H1 (cell line): ENCODE measurements around the gene HTRA1. TPM values are rescaled to one million over a fixed set of nuclear protein-coding genes. Genes with fewer than 3 reads are reported as not detected.

Experiments used
- CTCF ChIA-PET: fragments of 300-600 bp; sonication (Branson Sonifier 250); formaldehyde crosslinking; loops from one replicate; lab custom pipeline; 2021; ENCODE audit not compliant: partially characterized antibody; lab: Charles Lee
- POLR2A ChIA-PET: fragments of 300-600 bp; sonication (Branson Sonifier 250); formaldehyde crosslinking; loops from one replicate; lab custom pipeline; 2021; ENCODE audit warnings: inconsistent platforms; ENCODE audit not compliant: partially characterized antibody; lab: Charles Lee
- DNase-seq, 2 experiments: peaks; one replicate each; pipeline versions ENCODE4 v3.0.0 to v3.0.0-alpha.2; 2010 to 2022; ENCODE audit warnings: low spot score in 2 of 2, low read depth in 1 of 2, mixed read lengths in 1 of 2
- FAIRE-seq: peaks from 2 replicates; lab custom pipeline; 2011; peaks lifted over from hg19 to GRCh38; lab: Jason Lieb, UNC
- H2AFZ ChIP-seq: 2 replicates; pipeline ENCODE4 v1.8.1; 2012; ENCODE audit warnings: low read length, inconsistent platforms
- H2AK5ac ChIP-seq: 2 replicates; pipeline ENCODE4 v1.6.1; 2013; ENCODE audit warnings: low read depth, low read length
- H2BK120ac ChIP-seq: replicated peaks from 2 replicates; pipeline ENCODE3; 2013; ENCODE audit warnings: low read depth, low read length, inconsistent platforms
- H2BK12ac ChIP-seq: 2 replicates; pipeline ENCODE4 v1.6.1; 2013; ENCODE audit warnings: low read depth, low read length
- H2BK15ac ChIP-seq: 2 replicates; pipeline ENCODE4 v1.6.1; 2013; ENCODE audit warnings: low read length
- H2BK20ac ChIP-seq: 2 replicates; pipeline ENCODE4 v1.6.1; 2013; ENCODE audit warnings: low read length
- H2BK5ac ChIP-seq: 2 replicates; pipeline ENCODE4 v1.6.1; 2013; ENCODE audit warnings: low read depth, low read length
- H3K14ac ChIP-seq: 2 replicates; pipeline ENCODE4 v1.6.1; 2013; ENCODE audit warnings: inconsistent platforms; ENCODE audit not compliant: insufficient read length
- H3K18ac ChIP-seq: 2 replicates; pipeline ENCODE4 v1.6.1; 2013; ENCODE audit warnings: low read length; ENCODE audit errors: extremely low read depth
- H3K23ac ChIP-seq: 2 replicates; pipeline ENCODE4 v1.6.1; 2013; ENCODE audit warnings: inconsistent platforms; ENCODE audit not compliant: insufficient read length
- H3K23me2 ChIP-seq: 2 replicates; pipeline ENCODE4 v1.6.1; 2013; ENCODE audit warnings: low read depth, low read length
- H3K27ac ChIP-seq: 2 replicates; pipeline ENCODE4 v1.6.1; 2011; ENCODE audit warnings: low read depth, low read length, inconsistent platforms
- H3K27me3 ChIP-seq, 4 experiments: replicated peaks in 1 of 4; 1 replicate in 1 of 4; 2 replicates in 3 of 4; pipeline versions ENCODE4 v1.6.1 to v1.8.1; 2011 to 2013; ENCODE audit warnings: low read length in 3 of 4, mild to moderate bottlenecking in 3 of 4, inconsistent platforms in 2 of 4, mixed read lengths in 2 of 4, moderate library complexity in 1 of 4; ENCODE audit not compliant: control insufficient read depth in 3 of 4, insufficient read depth in 3 of 4; ENCODE audit errors: extremely low read depth in 1 of 4
- H3K36me3 ChIP-seq, 4 experiments: 2 replicates each; pipeline versions ENCODE4 v1.6.1 to v1.8.1; 2011 to 2013; ENCODE audit warnings: mild to moderate bottlenecking in 4 of 4, low read length in 3 of 4, moderate library complexity in 2 of 4, control low read depth in 1 of 4, inconsistent platforms in 1 of 4; ENCODE audit not compliant: insufficient read depth in 4 of 4, control insufficient read depth in 2 of 4
- H3K4ac ChIP-seq: replicated peaks from 2 replicates; pipeline ENCODE3; 2013; ENCODE audit warnings: low read length, low read depth, mixed read lengths, inconsistent platforms; ENCODE audit not compliant: insufficient read length
- H3K4me1 ChIP-seq, 4 experiments: replicated peaks in 1 of 4; 1 replicate in 1 of 4; 2 replicates in 3 of 4; pipeline versions ENCODE4 v1.6.1 to v1.8.1; 2011 to 2013; ENCODE audit warnings: low read length in 3 of 4, inconsistent platforms in 2 of 4, mixed read lengths in 1 of 4; ENCODE audit not compliant: insufficient read depth in 4 of 4, control insufficient read depth in 3 of 4
- H3K4me2 ChIP-seq, 2 experiments: 2 replicates each; pipeline versions ENCODE4 v1.6.1 to v1.8.1; 2011 to 2013; ENCODE audit warnings: low read depth in 2 of 2, low read length in 2 of 2, control low read depth in 1 of 2, inconsistent platforms in 1 of 2, mild to moderate bottlenecking in 1 of 2; ENCODE audit not compliant: insufficient read depth in 1 of 2
- H3K4me3 ChIP-seq, 4 experiments: fragments of 200-600, 300-600 bp in 1 of 4; sonication (generic), shearing (Covaris generic), sonication (Bioruptor Twin) in 1 of 4; 2 replicates each; pipeline versions ENCODE4 v1.5.1 to v1.8.1; 2011 to 2016; ENCODE audit warnings: low read length in 4 of 4, low read depth in 3 of 4, control low read depth in 2 of 4, inconsistent platforms in 2 of 4, mild to moderate bottlenecking in 2 of 4, mixed read lengths in 1 of 4, moderate library complexity in 1 of 4; ENCODE audit not compliant: insufficient read depth in 2 of 4; ENCODE audit errors: extremely low read depth in 1 of 4
- H3K56ac ChIP-seq: replicated peaks from 2 replicates; pipeline ENCODE3; 2013; ENCODE audit warnings: low read depth, mild to moderate bottlenecking, mixed read lengths, low read length, inconsistent platforms; ENCODE audit not compliant: insufficient read length
- H3K79me1 ChIP-seq: 2 replicates; pipeline ENCODE4 v1.6.1; 2013; ENCODE audit warnings: low read depth, low read length, control low read depth
- H3K79me2 ChIP-seq, 2 experiments: 2 replicates each; pipeline versions ENCODE4 v1.6.1 to v1.8.1; 2012 to 2013; ENCODE audit warnings: low read length in 2 of 2, mild to moderate bottlenecking in 2 of 2, inconsistent platforms in 1 of 2; ENCODE audit not compliant: insufficient read depth in 2 of 2, control insufficient read depth in 1 of 2
- H3K9ac ChIP-seq, 4 experiments: replicated peaks in 1 of 4; 1 replicate in 1 of 4; 2 replicates in 3 of 4; pipeline versions ENCODE4 v1.6.1 to v1.8.1; 2011 to 2013; ENCODE audit warnings: low read depth in 3 of 4, low read length in 3 of 4, control low read depth in 2 of 4, mild to moderate bottlenecking in 2 of 4, moderate library complexity in 2 of 4, inconsistent platforms in 1 of 4; ENCODE audit errors: extremely low read depth in 1 of 4
- H3K9me3 ChIP-seq, 2 experiments: 2 replicates each; pipeline versions ENCODE4 v1.6.1 to v1.8.1; 2012 to 2013; ENCODE audit warnings: mild to moderate bottlenecking in 2 of 2, moderate library complexity in 2 of 2, control low read depth in 1 of 2, inconsistent platforms in 1 of 2, low read depth in 1 of 2, low read length in 1 of 2, mixed read lengths in 1 of 2; ENCODE audit not compliant: insufficient read depth in 2 of 2
- H4K20me1 ChIP-seq, 2 experiments: replicated peaks in 1 of 2; 2 replicates each; pipeline versions ENCODE3 to v1.8.1; 2011 to 2013; ENCODE audit warnings: inconsistent platforms in 2 of 2, low read length in 2 of 2, mild to moderate bottlenecking in 1 of 2; ENCODE audit not compliant: insufficient read depth in 2 of 2, control insufficient read depth in 1 of 2
- H4K5ac ChIP-seq: 2 replicates; pipeline ENCODE4 v1.6.1; 2013; ENCODE audit warnings: low read length, low read depth, mixed read lengths, inconsistent platforms; ENCODE audit not compliant: insufficient read length
- H4K8ac ChIP-seq: 2 replicates; pipeline ENCODE4 v1.8.0; 2013; ENCODE audit warnings: mild to moderate bottlenecking, moderate library complexity, low read length, inconsistent platforms; ENCODE audit not compliant: insufficient read depth; ENCODE audit errors: extremely low read depth
- H4K91ac ChIP-seq: replicated peaks from 2 replicates; pipeline ENCODE3; 2013; ENCODE audit warnings: low read length, mixed read lengths, inconsistent platforms; ENCODE audit not compliant: insufficient read length
- BACH1 ChIP-seq: IDR thresholded peaks from 2 replicates; pipeline ENCODE4 v1.6.1; 2012; ENCODE audit warnings: low read length, improper control_type of control experiment
- BRCA1 ChIP-seq: IDR thresholded peaks from 2 replicates; pipeline ENCODE4 v1.6.1; 2012; ENCODE audit warnings: low read depth, low read length, improper control_type of control experiment
- HDAC2 ChIP-seq, 2 experiments: fragments of 300-600 bp in 1 of 2; sonication (generic) in 1 of 2; IDR thresholded peaks; 2 replicates each; pipeline ENCODE4 v1.6.1; 2011 to 2012; ENCODE audit warnings: low read depth in 2 of 2, low read length in 2 of 2, mild to moderate bottlenecking in 2 of 2, moderate library complexity in 2 of 2, borderline replicate concordance in 1 of 2, inconsistent platforms in 1 of 2
- HDAC6 ChIP-seq: IDR thresholded peaks from one replicate; pipeline ENCODE4 v1.7.1; 2012; ENCODE audit warnings: low read depth, mild to moderate bottlenecking, inconsistent platforms, low read length, moderate library complexity
- POLR2AphosphoS5 ChIP-seq: IDR thresholded peaks from 2 replicates; pipeline ENCODE4 v1.6.1; 2011; ENCODE audit warnings: low read depth, low read length
- SP2 ChIP-seq: IDR thresholded peaks from 2 replicates; pipeline ENCODE4 v1.6.1; 2012; ENCODE audit warnings: mild to moderate bottlenecking, low read length, inconsistent platforms
- SUZ12 ChIP-seq: fragments of 200-600 bp; sonication (generic); IDR thresholded peaks from 2 replicates; pipeline ENCODE4 v1.6.1; 2012; ENCODE audit warnings: mild to moderate bottlenecking, inconsistent platforms, low read length, moderate library complexity, mixed read lengths
- TAF7 ChIP-seq: optimal IDR thresholded peaks from 2 replicates; pipeline ENCODE3; 2011; ENCODE audit warnings: low read depth, mild to moderate bottlenecking, inconsistent platforms, low read length, moderate library complexity, borderline replicate concordance
- polyA plus RNA-seq, 7 experiments: library from polyadenylated mRNA; depleted of rRNA in 3 of 7; stranded (reverse) in 5 of 7; unstranded in 2 of 7; fragments of >200 nt in 5 of 7; fragments of 200-250 nt in 2 of 7; gene quantifications; 1 replicate in 5 of 7; 2 replicates in 1 of 7; 4 replicates in 1 of 7; pipeline versions ENCODE4 v1.2.1 to v1.2.3, GENCODE V29; 2011 to 2013; ENCODE audit warnings: missing spikeins in 2 of 7, mixed read lengths in 2 of 7
- total RNA-seq: library from RNA; stranded (reverse); fragmentation: NEBNext Ultra II Directional; extraction: Animal tissue kit (Norgen Biotek cat#: 25700); gene quantifications from 2 replicates; pipeline ENCODE4 v1.2.1, GENCODE V29; 2021

The HTRA1 gene
- total and polyA plus RNA-seq, 2 of the 8 experiments (the other 6 are each of a cell fraction or from before 2014, with no cell fraction given) = 15.8 to 20.1 TPM

GRCh38 chr10:122413327-122413726 lies 48.0 kb upstream of the HTRA1 start:
- Histone ChIP-seq H3K36me3 (peaks cover 0 to 29% (median under 1%) of the 10 kb centered on the region in 4 experiments; a peak in 4 of 8 replicates), H2AK5ac (no peak overlapping the region), H3K27me3 (no peaks in the 10 kb centered on the region), H3K14ac (no peak overlapping the region), H2BK12ac (no peak overlapping the region), H4K20me1 (peaks cover 0 to 2% of the 10 kb centered on the region in 2 experiments), H3K4ac (no peak overlapping the region), H2BK5ac (no peak overlapping the region), H4K8ac (no peak overlapping the region), H4K91ac (no peak overlapping the region), H3K79me2 (no peaks in the 10 kb centered on the region), H3K9ac (no peak overlapping the region), H2AFZ (no peak overlapping the region), H2BK15ac (no peak overlapping the region), H3K4me3 (no peak overlapping the region), H2BK20ac (no peak overlapping the region), H3K23ac (no peak overlapping the region), H3K56ac (no peak overlapping the region), H3K79me1 (no peaks in the 10 kb centered on the region), H3K9me3 (no peaks in the 10 kb centered on the region), H3K23me2 (no peaks in the 10 kb centered on the region), H3K4me1 (no peaks in the 10 kb centered on the region), H4K5ac (no peak overlapping the region), H3K4me2 (no peak overlapping the region), H3K18ac (no peak overlapping the region), H2BK120ac (no peak overlapping the region), H3K27ac (no peak overlapping the region)
- FAIRE-seq = no peak
- no peak for DNase-seq
- CTCF ChIA-PET = interaction anchor here (1.1 to 2.8 kb wide), 2 partner anchors 21 to 114 kb away, joined by 4 to 7 read pairs; no protein-coding TSS in a partner anchor
- POLR2A ChIA-PET = no interaction called here
- no peak for TF ChIP-seq SP2
- TF ChIP-seq TAF7 = no peak
- TF ChIP-seq HDAC6 = no peak
- TF ChIP-seq BRCA1 = no peak
- TF ChIP-seq HDAC2 (IDR thresholded peaks at IDR 0.05; ENCODE audit: borderline replicate concordance in 1 of 2, low read depth in 2 of 2, low read length in 2 of 2) = no peak
- TF ChIP-seq POLR2AphosphoS5 = no peak
- no peak for TF ChIP-seq BACH1
- no peak for TF ChIP-seq SUZ12
